Neural progenitor cell (in vitro differentiated cells): ENCODE measurements around the gene CTDP1.

Source experiments
- CTCF ChIP-seq: fragments of 200-600 bp; sonication (generic); IDR thresholded peaks from 2 replicates; pipeline ENCODE4 v1.5.1; 2017; ENCODE audit warnings: antibody characterized with exemption, mild to moderate bottlenecking
- EZH2 ChIP-seq: fragments of 200-600 bp; sonication (generic); IDR thresholded peaks from 2 replicates; pipeline ENCODE4 v1.6.1; 2017; ENCODE audit warnings: antibody characterized with exemption, mild to moderate bottlenecking, moderate library complexity

- no peak for TF ChIP-seq CTCF
- TF ChIP-seq EZH2 = no peak
These were observed 43.4 kb downstream of the CTDP1 start for GRCh38 chr18:79723036-79723435.
